GM19099 (cell line): Measurements from ENCODE around the gene HINT3.

Experiments
- POLR2A ChIP-seq: IDR thresholded peaks from 3 replicates; pipeline ENCODE4 v1.6.1; 2011; ENCODE audit warnings: low read depth; ENCODE audit not compliant: insufficient read length; ENCODE audit errors: extremely low read depth

The HINT3 gene

DNA sequence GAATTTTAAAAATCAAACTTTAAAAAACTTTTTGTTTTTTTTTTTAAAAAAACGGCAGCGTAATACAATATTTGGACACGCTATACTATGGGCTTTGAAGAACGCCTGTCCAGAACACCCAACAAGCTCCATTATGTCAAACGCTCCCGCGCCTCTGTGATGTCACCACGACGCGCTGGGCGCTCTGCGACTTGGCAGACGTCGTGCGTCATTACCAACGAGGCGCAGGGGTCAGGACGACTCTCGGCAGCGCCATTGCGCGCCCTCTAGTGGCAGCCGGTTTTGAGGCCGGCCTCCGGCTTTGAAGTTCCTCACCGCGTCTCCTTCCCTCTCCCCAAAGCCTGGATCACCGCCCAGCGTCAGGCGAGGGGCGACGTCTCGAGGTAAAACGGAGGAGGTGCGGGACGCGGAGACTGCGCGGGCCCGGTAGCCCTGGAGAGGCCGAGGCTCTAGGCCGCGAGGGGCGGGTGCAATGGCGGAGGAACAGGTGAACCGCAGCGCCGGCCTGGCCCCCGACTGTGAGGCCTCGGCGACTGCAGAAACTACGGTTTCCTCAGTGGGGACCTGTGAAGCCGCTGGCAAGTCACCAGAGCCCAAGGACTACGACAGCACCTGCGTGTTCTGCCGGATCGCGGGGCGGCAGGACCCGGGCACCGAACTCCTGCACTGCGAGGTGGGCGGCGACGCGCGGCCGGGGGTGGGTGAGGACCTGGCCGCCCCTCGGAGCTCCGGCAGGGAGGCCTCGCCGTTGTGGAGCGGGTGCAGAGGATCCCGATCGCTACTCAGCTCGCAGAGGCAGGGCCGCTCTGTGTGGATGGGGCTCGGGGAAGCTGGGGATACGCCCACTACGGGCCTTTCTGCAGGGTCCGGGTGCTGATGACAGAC lies at the start of gene HINT3:
Gene HINT3, plus strand, starts transcription at position 265 of the 885 bp plus-strand sequence. Its CDS starts 208 bp downstream, at position 473.
- peak; percentile 73 for TF ChIP-seq POLR2A

- no peak for TF ChIP-seq POLR2A
These were observed 46.0 kb upstream of the HINT3 start for GRCh38 chr6:125910527-125910926.

DNA sequence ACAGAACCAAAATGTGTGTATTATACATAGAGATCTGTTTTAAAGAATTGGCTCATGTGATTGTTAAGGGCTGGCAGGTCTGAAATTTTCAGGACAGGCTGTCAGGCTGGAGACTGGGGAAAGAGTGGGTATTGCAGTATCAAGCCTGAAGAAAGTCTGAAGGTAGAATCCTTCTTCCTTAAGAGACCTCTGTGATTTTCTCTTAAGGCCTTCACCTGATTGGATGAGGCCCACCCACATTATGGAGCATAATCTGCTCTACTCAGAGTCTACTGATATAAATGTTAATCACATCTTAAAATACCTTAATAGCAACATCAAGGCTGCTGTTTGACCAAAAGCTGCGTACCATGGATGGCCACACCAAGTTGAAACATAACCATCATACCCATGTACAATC lies 43.4 kb upstream of the HINT3 start:
- TF ChIP-seq POLR2A = no peak

GRCh38 chr6:125913864-125914351 lies 42.7 kb upstream of the HINT3 start:
- no peak for TF ChIP-seq POLR2A

DNA sequence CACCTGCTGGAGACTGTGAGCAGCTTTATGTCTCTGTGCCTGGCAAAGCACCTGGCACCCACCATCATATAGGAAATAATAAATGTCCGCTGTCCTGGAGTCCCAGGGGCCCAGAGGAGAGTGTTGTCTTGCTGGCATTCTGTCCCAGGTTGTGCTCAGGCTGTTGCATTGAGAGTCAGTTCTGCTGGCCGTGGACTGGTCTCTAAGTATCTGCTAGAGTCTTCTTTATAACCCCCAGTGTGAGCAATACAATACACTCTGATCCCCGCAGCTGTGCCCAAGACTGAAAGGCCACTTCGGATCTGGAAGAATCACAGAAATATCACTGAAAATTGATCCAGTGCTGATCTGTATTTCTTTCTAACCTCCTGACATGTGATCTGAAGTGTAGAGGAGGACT lies 38.3 kb upstream of the HINT3 start:
- no peak for TF ChIP-seq POLR2A

- TF ChIP-seq POLR2A = peak; percentile 73
These were observed 37.6 kb upstream of the HINT3 start for GRCh38 chr6:125918681-125919566.

- TF ChIP-seq POLR2A = no peak
These were observed 37.0 kb upstream of the HINT3 start for GRCh38 chr6:125919618-125920017.

DNA sequence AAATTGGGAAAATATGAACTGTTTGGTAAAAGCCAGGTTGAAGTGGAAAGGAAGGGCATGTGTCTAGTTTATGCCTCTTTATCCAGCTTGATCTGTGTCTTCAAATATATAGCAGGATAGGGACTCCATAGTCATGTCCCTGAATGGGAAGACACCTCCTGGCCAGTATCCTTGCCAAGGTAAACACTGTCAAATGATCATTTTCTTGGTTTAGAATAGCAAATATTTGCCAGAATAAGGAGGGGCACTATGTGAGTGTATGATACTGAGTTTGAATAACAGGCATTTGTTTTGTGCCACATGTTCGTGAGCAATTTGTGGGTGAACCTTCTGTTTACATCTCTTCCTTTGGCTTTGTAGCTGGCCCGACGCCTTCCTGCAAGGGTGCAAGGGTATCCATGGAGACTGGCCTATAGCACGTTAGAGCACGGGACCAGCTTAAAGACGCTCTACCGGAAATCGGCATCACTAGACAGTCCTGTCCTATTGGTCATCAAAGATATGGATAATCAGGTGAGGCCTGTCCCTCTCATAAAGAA lies 34.2 kb upstream of the HINT3 start:
- TF ChIP-seq POLR2A = no peak

DNA sequence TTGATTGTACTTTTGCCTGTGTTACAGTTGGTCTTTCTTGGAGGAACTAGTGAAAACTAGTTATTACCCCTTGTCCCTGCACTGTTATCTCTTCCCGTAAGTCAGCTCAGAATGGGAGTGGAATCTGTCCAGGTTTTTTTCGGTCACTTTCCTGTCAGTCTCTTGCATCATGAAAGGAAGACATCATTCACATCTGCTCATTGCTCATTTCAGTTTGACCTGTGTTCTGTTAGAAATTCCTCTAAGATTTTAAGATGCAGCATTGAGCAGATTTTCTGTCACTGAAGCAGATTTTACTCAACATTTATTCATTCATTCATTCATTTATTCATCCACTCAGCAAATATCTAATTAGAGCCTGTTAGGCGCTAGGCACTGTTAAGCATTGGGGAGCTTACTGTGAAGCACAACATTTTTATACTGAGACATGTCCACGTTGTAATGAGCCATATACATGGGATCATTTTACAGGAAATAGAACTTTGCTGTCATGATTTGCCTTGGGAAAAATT lies 33.1 kb upstream of the HINT3 start:
- no peak for TF ChIP-seq POLR2A

DNA sequence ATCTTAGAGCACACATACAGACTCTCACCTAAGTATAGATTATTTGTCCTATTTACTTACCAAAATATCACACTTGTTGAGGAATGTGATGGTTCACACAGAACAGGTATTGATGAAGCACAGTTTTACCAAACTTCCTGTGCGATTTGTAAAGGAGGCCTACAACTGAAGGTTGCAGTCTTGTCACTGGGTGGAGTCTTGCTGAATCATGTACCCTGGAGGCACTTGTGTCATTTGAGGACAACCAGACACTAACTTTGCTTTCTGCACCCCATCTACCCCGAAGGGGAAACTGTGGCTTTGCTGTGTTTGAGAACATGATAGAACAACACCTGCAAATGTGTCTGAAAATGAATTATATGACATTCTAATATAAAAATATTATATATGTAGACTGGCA lies 32.4 kb upstream of the HINT3 start:
- TF ChIP-seq POLR2A = no peak

GRCh38 chr6:125924697-125925358 lies 31.7 kb upstream of the HINT3 start:
- no peak for TF ChIP-seq POLR2A

DNA sequence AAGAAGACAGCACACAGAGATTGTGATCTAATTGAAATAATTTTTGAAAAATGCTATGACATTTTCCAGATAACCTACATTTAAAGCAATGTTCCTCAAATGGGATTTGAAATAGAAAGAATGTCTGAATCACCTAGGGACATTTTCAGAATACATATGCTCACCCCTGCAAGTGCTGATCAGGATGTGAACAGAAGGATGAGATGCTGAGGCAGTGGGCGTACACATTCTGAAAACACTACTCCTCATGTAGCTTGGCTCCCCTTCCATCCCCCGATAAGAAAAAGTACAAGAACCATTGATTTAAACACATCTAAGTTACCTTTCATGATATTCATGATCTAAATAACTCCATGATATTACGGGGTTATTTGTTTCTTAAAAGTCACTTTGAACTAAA lies 29.9 kb upstream of the HINT3 start:
- TF ChIP-seq POLR2A = no peak

DNA sequence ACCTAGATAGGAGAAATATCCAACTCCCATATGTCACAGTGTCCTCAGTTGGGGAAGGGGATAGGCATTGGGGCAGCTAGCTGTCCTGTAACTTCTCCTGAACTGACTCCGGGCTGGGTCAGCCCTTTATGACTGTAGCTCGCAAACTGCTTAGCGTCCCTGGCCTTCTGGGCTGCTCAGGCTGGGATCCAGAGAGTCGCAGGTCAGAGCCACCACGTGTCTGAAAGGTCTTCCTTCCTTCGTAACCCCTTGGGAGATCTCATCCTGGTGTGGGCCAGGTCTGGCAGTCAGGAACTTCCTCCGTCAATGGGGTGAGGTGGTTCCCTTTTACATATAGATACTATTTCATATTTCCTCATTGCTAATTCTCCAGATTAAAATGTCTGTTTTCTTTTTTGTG lies 28.8 kb upstream of the HINT3 start:
- no peak for TF ChIP-seq POLR2A

GRCh38 chr6:125930765-125931418 lies 25.7 kb upstream of the HINT3 start:
- TF ChIP-seq POLR2A = no peak
